ENCODE measurements around the gene WDR19.
"Not testable (repeated sequence)": the region's sequence is repeated elsewhere in the genome, so short reads cannot be mapped to it uniquely, and the experiment has no call there.

The WDR19 gene

DNA sequence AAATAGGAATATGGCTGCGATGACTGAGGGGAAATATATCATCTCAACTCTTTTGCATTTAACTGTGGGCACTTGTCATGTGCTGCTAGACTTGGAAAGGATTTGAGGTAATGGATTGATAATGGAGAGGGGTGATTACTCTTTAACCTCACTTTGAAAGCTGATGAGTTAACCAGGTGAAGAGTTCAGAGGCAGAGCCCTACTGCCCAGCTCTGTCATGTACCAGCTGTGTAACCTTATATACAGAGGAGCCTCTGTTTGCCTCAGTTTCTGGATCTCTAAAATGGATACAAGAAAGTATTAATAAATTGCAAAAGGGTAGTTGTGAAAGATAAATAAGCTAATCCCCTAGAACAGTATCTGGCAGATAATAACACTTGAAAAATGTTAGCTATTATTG is 51.5 kb downstream of the WDR19 start:
- DNase-seq = no peak

DNA sequence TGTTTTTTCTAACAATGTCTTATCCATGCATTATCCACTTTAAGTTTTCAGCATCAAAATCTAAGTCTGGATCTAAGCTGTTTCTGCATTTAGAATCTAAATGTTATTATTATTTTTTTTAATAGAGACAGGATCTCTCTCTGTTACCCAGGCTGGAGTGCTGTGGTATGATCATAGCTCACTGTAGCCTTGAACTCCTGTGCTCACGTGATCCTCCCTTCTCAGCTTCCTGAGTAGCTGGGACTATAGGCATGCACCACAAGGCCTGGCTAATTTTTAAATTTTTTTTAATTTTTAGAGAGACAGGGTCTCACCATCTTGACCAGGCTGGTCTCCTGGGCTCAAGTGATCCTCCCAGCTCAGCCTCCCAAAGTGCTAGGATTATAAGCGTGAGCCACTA is 52.7 kb downstream of the WDR19 start:
- DNase-seq = no peak

GRCh38 chr4:39235696-39236095 is 53.4 kb downstream of the WDR19 start:
- no peak for DNase-seq

DNA sequence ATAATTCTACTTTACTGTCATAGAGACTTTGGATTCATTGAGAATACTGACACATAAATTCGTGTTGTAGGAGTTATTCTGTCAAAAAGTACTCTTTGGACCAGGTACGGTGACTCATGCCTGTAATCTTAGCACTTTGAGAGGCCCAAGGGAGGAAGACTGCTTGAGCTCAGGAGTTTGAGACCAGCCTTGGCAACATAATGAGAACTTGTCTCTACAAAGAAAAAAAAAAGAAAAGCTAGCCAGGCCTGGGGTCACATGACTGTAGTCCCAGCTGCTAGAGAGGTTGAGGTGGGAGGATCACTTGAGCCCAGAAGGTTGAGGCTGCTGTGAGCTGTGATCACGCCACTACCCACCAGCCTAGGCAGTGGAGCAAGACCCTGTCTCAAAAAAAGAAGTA is 54.9 kb downstream of the WDR19 start:
- no peak for DNase-seq

GRCh38 chr4:39243462-39243861 is 61.1 kb downstream of the WDR19 start:
- no peak for DNase-seq

DNA sequence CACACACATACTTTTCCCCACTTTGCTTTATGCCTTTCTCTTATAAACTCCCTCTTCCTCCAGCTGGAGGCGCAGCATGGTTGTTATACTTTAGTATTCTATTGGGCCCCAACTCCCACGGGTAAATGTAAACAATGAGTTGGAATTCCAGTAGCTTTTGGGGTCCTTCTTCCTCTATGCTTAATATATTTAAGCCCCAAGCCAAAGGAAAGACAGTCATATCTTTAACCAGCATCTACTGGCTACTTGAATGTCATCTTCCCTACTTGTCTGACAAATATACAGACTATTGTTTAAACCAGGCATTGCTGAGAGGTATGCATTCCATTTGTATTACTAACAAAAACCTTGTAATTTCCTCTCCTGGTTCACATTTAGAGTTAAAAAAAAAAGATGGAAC is 72.9 kb downstream of the WDR19 start:
- no peak for DNase-seq

DNA sequence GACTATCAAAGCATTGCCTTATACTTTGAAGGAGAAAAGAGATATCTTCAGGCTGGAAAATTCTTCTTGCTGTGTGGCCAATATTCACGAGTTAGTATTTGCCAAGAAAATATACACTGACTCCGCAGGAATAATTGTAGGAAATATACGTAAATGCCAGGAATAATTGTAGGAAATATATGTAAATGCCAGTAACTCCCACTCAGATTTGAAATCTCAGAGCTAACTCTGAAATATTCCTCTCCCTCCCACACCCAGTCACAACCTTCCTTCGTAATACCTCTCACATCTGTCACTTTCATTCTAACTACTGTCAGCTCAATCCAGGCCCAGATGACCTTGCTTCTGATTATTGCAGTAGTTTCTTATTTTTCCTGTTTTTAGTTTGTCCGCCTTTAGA is 73.5 kb downstream of the WDR19 start:
- no peak for DNase-seq

DNA sequence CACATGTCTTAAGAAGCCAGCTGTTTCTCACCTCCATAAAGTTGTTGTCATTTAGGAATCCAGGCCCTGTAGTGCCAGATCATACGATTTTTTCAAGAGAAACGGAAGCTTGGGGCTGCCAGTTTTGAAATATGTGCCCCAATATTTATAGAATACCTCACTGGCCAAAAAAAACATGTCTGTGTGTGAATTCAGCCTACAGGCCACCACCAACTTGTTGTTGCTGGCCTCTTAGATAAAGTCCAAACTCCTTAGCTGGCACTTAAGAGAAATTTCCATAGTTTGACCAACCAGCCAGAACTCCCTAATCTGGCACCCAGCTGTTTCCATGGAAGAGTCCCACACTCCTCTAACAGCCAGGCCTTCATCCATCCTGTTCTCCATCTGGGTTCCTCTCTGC is 74.1 kb downstream of the WDR19 start:
- DNase-seq = no peak

DNA sequence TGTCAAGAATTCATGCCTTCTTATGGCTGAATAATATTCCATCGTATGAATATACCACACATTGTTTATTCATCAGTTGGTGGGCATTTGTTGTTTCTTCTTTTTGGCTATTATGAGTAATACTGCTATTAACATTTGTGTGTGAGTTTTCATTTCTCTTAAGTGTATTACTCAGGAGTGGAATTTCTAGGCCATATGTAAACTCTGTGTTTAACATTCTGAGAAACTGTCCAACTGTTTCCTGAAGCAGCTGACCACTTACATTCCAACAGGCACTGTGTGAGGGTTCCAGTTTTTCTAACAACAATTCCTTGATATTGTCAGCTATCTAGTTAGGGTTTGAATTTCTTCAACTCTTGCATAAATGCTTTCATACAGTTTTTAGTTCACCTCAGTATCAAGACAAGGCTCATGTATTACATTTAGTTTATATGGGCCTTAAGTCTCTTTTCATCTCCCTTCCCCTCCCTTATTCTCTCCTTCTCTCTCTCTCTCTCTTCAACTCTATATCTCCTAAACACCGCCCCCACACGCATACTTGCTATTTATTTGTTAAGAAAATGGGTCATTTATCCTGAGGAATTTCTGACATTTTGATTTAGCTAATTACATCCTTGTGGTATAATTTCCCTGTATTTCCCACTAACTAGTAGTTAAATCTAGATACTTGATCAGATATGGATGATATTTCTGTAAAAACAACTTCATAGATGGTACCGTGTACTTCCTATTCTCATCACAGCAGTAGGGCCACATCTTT is 77.4 kb downstream of the WDR19 start:
- no peak for DNase-seq

DNA sequence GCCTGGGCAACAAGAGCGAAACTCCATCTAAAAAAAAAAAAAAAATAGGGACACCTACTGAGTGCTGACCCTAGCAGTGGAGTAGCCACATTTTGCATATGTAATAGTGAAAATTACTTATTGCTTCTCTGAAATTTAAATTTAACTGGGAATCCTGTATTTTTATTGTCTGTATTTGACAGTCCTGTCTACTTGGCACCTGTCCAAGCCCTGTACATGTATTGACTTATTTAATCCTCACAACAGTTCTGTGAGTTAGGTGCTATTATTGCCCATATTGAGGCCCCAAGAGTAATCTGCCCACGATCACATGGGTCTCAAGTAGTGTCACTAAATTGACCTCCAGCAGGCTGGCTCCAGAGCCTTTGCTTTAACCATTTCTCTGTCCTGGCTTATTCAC is 81.6 kb downstream of the WDR19 start:
- no peak for DNase-seq

DNA sequence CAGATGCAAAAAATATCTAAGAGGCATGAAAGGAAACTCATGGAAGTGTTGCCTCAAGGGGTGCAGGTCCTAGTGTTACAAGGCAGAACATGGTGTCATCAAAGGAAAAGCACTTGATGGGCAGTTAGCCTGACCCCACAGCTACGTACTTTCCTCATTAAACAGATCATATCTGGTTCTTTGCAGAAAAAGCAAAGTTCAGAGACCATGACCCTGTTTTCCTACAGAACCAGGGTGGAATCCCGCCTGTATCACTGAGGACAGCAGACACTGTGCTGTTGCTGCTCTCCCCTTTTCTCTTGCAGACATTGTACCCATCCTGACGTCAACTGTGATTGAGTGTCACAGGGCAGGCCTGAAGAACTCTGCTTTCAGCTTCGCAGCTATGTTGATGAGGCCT is 92.2 kb downstream of the WDR19 start:
- DNase-seq = no peak

DNA sequence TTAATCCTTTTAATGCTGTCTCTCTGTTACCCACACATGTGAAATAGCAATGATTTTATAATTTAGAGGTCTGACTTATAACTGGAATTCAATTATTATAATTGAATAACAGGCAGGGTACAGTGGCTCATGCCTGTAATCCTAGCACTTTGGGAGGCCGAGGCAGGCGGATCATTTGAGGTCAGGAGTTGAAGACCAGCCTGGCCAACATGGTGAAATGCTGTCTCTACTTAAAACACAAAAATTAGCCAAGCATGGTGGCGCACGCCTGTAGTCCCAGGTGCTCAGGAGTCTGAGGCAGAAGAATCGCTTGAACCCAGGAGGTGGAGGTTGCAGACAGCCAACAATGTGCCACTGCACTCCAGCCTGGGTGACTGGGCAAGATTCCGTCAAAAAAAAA is 95.3 kb downstream of the WDR19 start:
- not testable (repeated sequence) for DNase-seq

DNA sequence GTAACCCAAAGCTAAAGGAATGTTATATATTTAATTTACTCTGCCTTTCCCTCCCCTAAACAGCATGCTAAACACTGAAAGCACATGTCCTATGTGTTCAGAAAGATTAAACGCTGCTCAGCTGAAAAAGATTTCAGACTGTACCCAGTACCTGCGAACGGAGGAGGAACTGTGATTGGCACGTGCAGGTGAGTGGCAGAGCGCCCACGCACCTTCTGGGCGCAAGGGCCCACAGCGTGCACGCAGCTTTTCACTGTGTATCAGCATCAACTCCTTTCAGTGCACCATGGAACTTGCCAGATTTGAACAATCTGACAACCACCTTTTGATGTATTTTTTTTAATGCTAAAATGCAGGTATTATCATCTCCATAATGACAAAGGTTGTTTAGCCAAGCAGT is 96.1 kb downstream of the WDR19 start:
- DNase-seq = no peak

DNA sequence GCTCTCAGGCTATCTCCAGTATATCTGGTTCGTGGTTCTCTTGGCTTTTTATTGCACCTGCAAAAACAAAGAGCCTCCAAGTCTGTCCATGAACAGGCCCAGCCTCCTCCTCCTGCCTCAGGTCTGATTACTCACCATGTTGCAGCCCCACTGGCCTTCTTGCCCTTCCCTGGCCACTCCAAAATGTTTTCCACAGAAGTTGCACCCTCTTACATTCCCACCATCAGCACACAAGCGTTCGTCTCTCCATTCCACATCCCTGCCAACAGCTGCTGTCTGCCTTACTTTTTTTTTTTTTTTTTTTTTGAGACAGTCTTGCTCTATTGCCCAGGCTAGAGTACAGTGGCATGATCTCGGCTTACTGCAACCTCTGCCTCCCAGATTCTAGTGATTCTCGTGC is 97.1 kb downstream of the WDR19 start:
- no peak for DNase-seq

- DNase-seq = no peak
Measured at GRCh38 chr4:39280770-39281169, 98.4 kb downstream of the WDR19 start.

GRCh38 chr4:39285111-39285795 is 102.9 kb downstream of the WDR19 start:
- DNase-seq = no peak

DNA sequence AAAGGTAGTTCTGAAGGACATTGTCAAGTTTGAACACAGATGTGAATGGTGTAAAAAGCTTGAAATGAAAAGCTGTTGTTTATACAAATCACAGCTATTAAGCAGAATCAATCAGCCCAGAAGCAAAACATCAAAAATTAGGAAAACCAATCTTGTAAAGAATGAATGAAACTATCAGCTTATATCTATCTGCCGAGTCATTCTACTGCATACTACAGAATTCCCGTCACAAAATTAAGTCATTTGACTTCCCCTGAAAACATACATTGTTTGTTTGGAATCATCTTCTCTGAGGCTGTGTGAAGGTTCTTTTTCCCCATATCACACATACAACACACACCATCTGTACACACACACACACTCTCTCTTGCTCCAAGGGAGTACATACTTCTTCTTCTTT is 103.5 kb downstream of the WDR19 start:
- no peak for DNase-seq

- DNase-seq = no peak
Measured at GRCh38 chr4:39286263-39286662, 103.9 kb downstream of the WDR19 start.

DNA sequence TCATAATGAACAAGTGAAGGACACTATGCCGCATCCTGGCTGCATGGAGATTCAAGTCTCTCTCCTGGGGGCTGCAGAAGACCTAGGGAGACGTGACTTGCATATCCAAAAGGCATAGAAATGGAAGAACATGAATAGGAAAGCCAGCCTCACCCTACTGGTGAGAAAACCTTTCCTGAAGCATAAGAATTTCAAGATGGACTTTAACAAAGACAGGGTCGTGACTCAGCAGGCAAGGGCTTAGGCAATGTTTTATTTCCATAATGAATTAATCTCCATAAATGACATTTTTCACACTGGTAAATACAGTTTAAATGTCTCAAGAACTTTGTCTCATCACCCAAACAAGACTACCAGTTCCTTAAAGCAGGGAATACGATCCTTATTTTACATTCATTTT is 104.9 kb downstream of the WDR19 start:
- DNase-seq = no peak

GRCh38 chr4:39291686-39292085 is 109.4 kb downstream of the WDR19 start:
- no peak for DNase-seq

GRCh38 chr4:39292433-39292832 is 110.1 kb downstream of the WDR19 start:
- not testable (repeated sequence) for DNase-seq

DNA sequence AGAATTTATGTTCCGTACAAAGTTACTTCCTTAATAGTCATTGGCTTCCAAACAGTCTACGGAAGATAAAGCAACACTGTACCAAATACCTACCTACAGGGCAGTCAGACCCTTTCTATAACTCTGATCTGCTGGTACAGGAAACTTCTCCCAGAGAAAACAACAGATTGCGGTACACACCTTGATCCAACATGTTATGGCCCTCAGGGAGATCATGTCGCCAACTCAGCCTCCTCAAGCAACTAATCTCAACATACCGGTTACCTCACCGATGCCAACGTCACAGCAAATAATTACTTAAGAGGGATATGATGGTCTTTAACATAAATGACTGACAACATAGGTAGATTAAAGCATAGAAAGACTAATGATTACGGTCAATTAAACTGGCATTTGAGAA is 113.5 kb downstream of the WDR19 start:
- DNase-seq = no peak

GRCh38 chr4:39302901-39303300 is 120.6 kb downstream of the WDR19 start:
- DNase-seq = no peak

- DNase-seq = no peak
Measured at GRCh38 chr4:39303871-39304270, 121.5 kb downstream of the WDR19 start.

GRCh38 chr4:39304651-39305050 is 122.3 kb downstream of the WDR19 start:
- DNase-seq = no peak

Measured in right forelimb (tissue), 1 donor.